ENCODE results near the gene MAGT1.
A peak's percentile ranks its signal among the peaks of the same experiment; 100 is the strongest.
"Not testable (repeated sequence)": the region's sequence is repeated elsewhere in the genome, so short reads cannot be mapped to it uniquely, and the experiment has no call there.

Gene MAGT1

DNA sequence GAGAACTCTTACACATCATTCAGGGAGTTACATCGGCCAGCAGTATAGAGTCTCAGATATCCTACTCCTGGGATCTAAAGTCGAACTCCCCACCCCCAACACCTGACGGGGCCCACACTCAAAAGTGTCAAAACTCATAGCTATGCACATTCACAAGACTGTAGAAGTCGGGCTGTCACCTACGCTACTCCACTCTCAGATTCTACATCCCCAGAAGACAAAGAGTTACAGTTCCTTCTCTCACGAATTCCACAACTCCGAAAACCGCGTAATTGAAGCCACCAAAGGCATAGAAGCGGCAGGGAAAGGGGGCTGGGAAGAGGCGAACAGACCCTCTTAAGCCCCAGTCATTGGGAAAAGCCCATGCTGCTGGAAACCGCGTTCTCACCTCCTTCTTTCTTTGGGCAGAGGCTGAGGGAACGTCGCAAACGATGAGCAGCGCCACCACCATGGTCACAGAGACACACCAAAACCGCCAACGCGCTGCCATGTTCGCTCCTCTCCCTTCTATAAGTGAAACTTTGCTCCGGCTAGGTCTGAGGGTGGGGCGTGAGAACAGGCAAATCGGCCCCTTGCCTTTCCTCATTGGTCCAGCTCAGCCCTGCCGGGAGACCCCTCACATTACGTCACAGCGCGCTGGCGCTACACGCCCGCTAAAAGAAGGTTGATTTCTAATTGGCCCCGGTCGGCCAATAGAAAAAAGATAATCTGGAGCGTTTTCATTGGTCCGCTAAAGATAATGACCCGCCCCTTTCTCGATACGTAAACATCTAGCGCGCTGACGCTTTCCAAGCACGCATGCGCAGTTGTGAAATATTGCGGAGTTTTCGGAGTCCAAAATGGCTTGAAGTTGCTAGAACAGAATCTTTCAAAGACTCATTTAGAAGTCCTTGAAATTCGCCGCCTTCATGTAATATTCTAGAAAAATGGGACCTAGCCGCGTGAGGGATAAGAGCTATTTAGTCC lies at the start of gene MAGT1:
MAGT1 (minus strand) TSS at position 515 of the 966 bp plus-strand sequence; CDS start at position 490, 25 bp downstream.
- TF ChIP-seq, protein P1, sequence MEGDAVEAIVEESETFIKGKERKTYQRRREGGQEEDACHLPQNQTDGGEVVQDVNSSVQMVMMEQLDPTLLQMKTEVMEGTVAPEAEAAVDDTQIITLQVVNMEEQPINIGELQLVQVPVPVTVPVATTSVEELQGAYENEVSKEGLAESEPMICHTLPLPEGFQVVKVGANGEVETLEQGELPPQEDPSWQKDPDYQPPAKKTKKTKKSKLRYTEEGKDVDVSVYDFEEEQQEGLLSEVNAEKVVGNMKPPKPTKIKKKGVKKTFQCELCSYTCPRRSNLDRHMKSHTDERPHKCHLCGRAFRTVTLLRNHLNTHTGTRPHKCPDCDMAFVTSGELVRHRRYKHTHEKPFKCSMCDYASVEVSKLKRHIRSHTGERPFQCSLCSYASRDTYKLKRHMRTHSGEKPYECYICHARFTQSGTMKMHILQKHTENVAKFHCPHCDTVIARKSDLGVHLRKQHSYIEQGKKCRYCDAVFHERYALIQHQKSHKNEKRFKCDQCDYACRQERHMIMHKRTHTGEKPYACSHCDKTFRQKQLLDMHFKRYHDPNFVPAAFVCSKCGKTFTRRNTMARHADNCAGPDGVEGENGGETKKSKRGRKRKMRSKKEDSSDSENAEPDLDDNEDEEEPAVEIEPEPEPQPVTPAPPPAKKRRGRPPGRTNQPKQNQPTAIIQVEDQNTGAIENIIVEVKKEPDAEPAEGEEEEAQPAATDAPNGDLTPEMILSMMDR (IDR thresholded peaks at IDR 0.05; ENCODE audit: unreplicated experiment in 3 of 3), result no peak
- peaks cover 5% of the 10 kb centered on the region for H3K4me1 Mint-ChIP-seq
- H3K4me3 Mint-ChIP-seq, result peak within 1 kb of the TSS; percentile 90 to 98 (median 90)
- H3K27me3 Mint-ChIP-seq (ENCODE audit: low read depth), result no peaks in the 10 kb centered on the region
- H3K27ac Mint-ChIP-seq, result peak within 1 kb of the TSS; percentile 94 to 100 (median 99)
- peaks cover 7% of the 10 kb centered on the region for H3K9me3 Mint-ChIP-seq
- peaks cover 1% of the 10 kb centered on the region for H3K36me3 Mint-ChIP-seq (ENCODE audit: low read depth)

DNA sequence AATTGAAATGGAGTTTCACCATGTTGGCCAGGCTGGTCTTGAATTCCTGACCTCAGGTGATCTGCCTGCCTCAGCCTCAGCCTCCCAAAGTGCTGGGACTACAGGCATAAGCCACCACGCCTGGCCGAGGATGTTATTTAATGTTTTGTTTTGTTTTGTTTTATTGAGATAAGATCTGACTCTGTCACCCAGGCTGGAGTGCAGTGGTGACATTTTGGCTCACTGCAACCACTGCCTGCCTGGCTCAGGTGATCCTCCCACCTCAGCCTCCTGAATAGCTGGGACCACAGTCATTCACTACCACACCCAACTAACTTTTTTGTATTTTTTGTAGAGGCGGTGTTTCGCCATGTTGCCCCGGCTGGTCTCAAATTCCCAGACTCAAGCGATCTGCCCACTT lies 49.8 kb upstream of the MAGT1 start:
- not testable (repeated sequence) for H3K27ac Mint-ChIP-seq; H3K36me3 Mint-ChIP-seq (ENCODE audit: low read depth); H3K4me3 Mint-ChIP-seq

DNA sequence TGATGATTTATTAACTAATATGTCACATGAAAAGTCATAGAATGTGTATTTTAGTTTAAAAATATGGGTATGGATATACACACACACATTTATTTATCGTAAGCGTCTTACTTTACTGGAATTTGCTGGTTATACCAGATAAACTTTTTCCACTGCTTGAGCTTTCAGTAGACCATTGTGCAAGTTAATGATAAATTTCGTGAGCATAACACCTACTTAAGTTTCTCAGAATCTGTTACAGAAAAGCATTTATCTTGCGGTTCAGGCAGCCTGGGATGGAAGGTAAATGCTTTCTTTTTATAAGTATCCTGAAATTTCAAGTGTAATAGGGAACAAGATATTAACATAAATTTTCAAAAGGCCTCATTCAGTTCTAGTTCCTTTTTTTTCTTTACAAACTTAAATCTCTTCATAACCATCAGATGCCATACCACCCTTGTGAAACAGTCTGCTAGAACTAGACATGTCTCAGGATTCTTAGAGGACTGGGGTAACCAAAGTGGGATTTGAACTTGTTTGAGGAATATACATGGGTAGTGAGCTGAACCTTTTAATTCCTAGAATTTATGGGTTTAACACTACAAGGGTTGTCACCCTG lies 42.9 kb upstream of the MAGT1 start:
- no peaks in the 10 kb centered on the region for H3K4me1 Mint-ChIP-seq
- H3K36me3 Mint-ChIP-seq (ENCODE audit: low read depth), result no peaks in the 10 kb centered on the region
- H3K27me3 Mint-ChIP-seq (ENCODE audit: low read depth), result no peaks in the 10 kb centered on the region
- peak overlapping the region in 1 of 3 experiments; percentile 35 for H3K27ac Mint-ChIP-seq
- H3K4me3 Mint-ChIP-seq, result no peak overlapping the region
- TF ChIP-seq, protein P1 (IDR thresholded peaks at IDR 0.05; ENCODE audit: unreplicated experiment in 3 of 3), result no peak
- no peaks in the 10 kb centered on the region for H3K9me3 Mint-ChIP-seq

More for the DNA sequence above, 49.8 kb upstream of the MAGT1 start:
- H3K9me3 Mint-ChIP-seq; H3K27me3 Mint-ChIP-seq (ENCODE audit: low read depth); H3K4me1 Mint-ChIP-seq: not testable (repeated sequence)

DNA sequence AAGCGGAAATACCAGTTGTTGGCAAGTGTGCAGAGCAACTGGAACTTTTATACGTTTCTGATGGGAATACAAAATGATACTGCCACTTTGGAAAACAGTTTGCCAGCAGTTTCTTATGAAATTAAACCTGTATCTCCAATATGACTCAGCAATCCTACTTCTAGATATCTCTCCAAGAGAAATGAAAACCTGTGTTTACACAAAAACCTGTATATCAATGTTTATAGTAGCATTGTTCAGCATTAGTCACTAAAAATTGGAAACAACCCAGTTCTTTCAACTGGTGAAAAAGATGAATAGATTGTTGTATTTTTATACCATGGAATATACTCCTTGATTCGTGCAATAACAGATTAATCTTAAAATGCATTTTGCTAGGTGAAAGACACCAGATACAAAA lies 42.1 kb upstream of the MAGT1 start:
- Mint-ChIP-seq H3K9me3 (no peaks in the 10 kb centered on the region), H3K36me3 (ENCODE audit: low read depth) (peaks cover 5% of the 10 kb centered on the region), H3K27me3 (ENCODE audit: low read depth) (no peaks in the 10 kb centered on the region), H3K4me1 (no peaks in the 10 kb centered on the region), H3K27ac (no peak overlapping the region), H3K4me3 (no peak overlapping the region)
- TF ChIP-seq, protein P1 (IDR thresholded peaks at IDR 0.05; ENCODE audit: unreplicated experiment in 3 of 3), result no peak

DNA sequence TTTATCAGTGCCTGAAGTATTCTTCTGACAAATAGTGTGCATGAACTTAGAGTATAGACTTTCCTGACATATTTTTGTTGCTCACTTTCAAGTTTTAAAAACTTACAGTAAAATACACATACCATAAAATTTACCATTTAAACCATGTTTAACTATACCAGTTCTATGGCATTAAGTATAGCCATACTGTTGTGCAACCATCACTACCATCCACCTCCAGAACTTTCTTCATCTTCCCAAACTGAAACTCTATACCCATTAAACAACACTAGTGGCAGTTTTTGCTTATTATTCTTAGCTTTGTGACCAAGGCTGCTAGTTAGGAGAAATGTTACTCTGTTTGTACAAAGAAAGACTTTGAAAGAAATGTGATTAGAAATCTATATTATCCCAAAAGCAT lies 41.1 kb upstream of the MAGT1 start:
- TF ChIP-seq, protein P1 (IDR thresholded peaks at IDR 0.05; ENCODE audit: unreplicated experiment in 3 of 3), result no peak
- Mint-ChIP-seq H3K4me1 (no peaks in the 10 kb centered on the region), H3K9me3 (no peaks in the 10 kb centered on the region), H3K36me3 (ENCODE audit: low read depth) (peaks cover 5% of the 10 kb centered on the region), H3K27me3 (ENCODE audit: low read depth) (no peaks in the 10 kb centered on the region), H3K27ac (peak overlapping the region in 1 of 3 experiments; percentile 77), H3K4me3 (no peak overlapping the region)

DNA sequence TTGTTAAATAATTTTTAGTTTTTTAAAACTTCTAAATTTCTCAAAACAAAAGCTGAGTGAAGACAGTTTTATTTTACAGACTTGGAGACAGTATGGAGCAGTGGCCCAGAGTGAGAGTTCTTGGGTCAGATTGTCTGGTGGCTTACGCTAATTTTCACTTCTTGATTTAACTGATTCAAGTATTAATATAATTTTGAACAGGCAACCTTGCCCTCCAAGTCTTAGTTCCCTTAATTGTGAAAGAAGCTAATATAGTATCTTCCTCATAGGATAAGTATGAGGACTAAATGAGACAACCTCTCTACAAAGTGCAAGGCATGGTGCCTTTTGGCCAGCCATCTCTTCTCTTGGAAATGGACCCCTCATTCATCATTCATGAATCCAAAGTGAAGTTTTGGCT lies 40.7 kb upstream of the MAGT1 start:
- Mint-ChIP-seq H3K27ac (peak overlapping the region in 1 of 3 experiments; percentile 77), H3K4me1 (no peaks in the 10 kb centered on the region), H3K9me3 (peaks cover 2% of the 10 kb centered on the region), H3K27me3 (ENCODE audit: low read depth) (no peaks in the 10 kb centered on the region), H3K36me3 (ENCODE audit: low read depth) (peaks cover 7% of the 10 kb centered on the region), H3K4me3 (no peak overlapping the region)
- TF ChIP-seq, protein P1 (IDR thresholded peaks at IDR 0.05; ENCODE audit: unreplicated experiment in 3 of 3), result no peak

Measured in nephron (organoid).